H1 (cell line): ENCODE results near the gene KRTAP10-2. TPM values are rescaled to one million over a fixed set of nuclear protein-coding genes. Genes with fewer than 3 reads are reported as not detected.
"Not testable (repeated sequence)": the region's sequence is repeated elsewhere in the genome, so short reads cannot be mapped to it uniquely, and the experiment has no call there.

Source experiments
- CTCF ChIA-PET: fragments of 300-600 bp; sonication (Branson Sonifier 250); formaldehyde crosslinking; loops from one replicate; lab custom pipeline; 2021; ENCODE audit not compliant: partially characterized antibody; lab: Charles Lee
- POLR2A ChIA-PET: fragments of 300-600 bp; sonication (Branson Sonifier 250); formaldehyde crosslinking; loops from one replicate; lab custom pipeline; 2021; ENCODE audit warnings: inconsistent platforms; ENCODE audit not compliant: partially characterized antibody; lab: Charles Lee
- DNase-seq, 2 experiments: peaks; one replicate each; pipeline versions ENCODE4 v3.0.0 to v3.0.0-alpha.2; 2010 to 2022; ENCODE audit warnings: low spot score in 2 of 2, low read depth in 1 of 2, mixed read lengths in 1 of 2
- FAIRE-seq: peaks from 2 replicates; lab custom pipeline; 2011; peaks lifted over from hg19 to GRCh38; lab: Jason Lieb, UNC
- H2AFZ ChIP-seq: 2 replicates; pipeline ENCODE4 v1.8.1; 2012; ENCODE audit warnings: low read length, inconsistent platforms
- H2AK5ac ChIP-seq: 2 replicates; pipeline ENCODE4 v1.6.1; 2013; ENCODE audit warnings: low read depth, low read length
- H2BK120ac ChIP-seq: replicated peaks from 2 replicates; pipeline ENCODE3; 2013; ENCODE audit warnings: low read depth, low read length, inconsistent platforms
- H2BK12ac ChIP-seq: 2 replicates; pipeline ENCODE4 v1.6.1; 2013; ENCODE audit warnings: low read depth, low read length
- H2BK15ac ChIP-seq: 2 replicates; pipeline ENCODE4 v1.6.1; 2013; ENCODE audit warnings: low read length
- H2BK20ac ChIP-seq: 2 replicates; pipeline ENCODE4 v1.6.1; 2013; ENCODE audit warnings: low read length
- H2BK5ac ChIP-seq: 2 replicates; pipeline ENCODE4 v1.6.1; 2013; ENCODE audit warnings: low read depth, low read length
- H3K14ac ChIP-seq: 2 replicates; pipeline ENCODE4 v1.6.1; 2013; ENCODE audit warnings: inconsistent platforms; ENCODE audit not compliant: insufficient read length
- H3K18ac ChIP-seq: 2 replicates; pipeline ENCODE4 v1.6.1; 2013; ENCODE audit warnings: low read length; ENCODE audit errors: extremely low read depth
- H3K23ac ChIP-seq: 2 replicates; pipeline ENCODE4 v1.6.1; 2013; ENCODE audit warnings: inconsistent platforms; ENCODE audit not compliant: insufficient read length
- H3K23me2 ChIP-seq: 2 replicates; pipeline ENCODE4 v1.6.1; 2013; ENCODE audit warnings: low read depth, low read length
- H3K27ac ChIP-seq: 2 replicates; pipeline ENCODE4 v1.6.1; 2011; ENCODE audit warnings: low read depth, low read length, inconsistent platforms
- H3K27me3 ChIP-seq, 4 experiments: replicated peaks in 1 of 4; 1 replicate in 1 of 4; 2 replicates in 3 of 4; pipeline versions ENCODE4 v1.6.1 to v1.8.1; 2011 to 2013; ENCODE audit warnings: low read length in 3 of 4, mild to moderate bottlenecking in 3 of 4, inconsistent platforms in 2 of 4, mixed read lengths in 2 of 4, moderate library complexity in 1 of 4; ENCODE audit not compliant: control insufficient read depth in 3 of 4, insufficient read depth in 3 of 4; ENCODE audit errors: extremely low read depth in 1 of 4
- H3K36me3 ChIP-seq, 4 experiments: 2 replicates each; pipeline versions ENCODE4 v1.6.1 to v1.8.1; 2011 to 2013; ENCODE audit warnings: mild to moderate bottlenecking in 4 of 4, low read length in 3 of 4, moderate library complexity in 2 of 4, control low read depth in 1 of 4, inconsistent platforms in 1 of 4; ENCODE audit not compliant: insufficient read depth in 4 of 4, control insufficient read depth in 2 of 4
- H3K4ac ChIP-seq: replicated peaks from 2 replicates; pipeline ENCODE3; 2013; ENCODE audit warnings: low read length, low read depth, mixed read lengths, inconsistent platforms; ENCODE audit not compliant: insufficient read length
- H3K4me1 ChIP-seq, 4 experiments: replicated peaks in 1 of 4; 1 replicate in 1 of 4; 2 replicates in 3 of 4; pipeline versions ENCODE4 v1.6.1 to v1.8.1; 2011 to 2013; ENCODE audit warnings: low read length in 3 of 4, inconsistent platforms in 2 of 4, mixed read lengths in 1 of 4; ENCODE audit not compliant: insufficient read depth in 4 of 4, control insufficient read depth in 3 of 4
- H3K4me2 ChIP-seq, 2 experiments: 2 replicates each; pipeline versions ENCODE4 v1.6.1 to v1.8.1; 2011 to 2013; ENCODE audit warnings: low read depth in 2 of 2, low read length in 2 of 2, control low read depth in 1 of 2, inconsistent platforms in 1 of 2, mild to moderate bottlenecking in 1 of 2; ENCODE audit not compliant: insufficient read depth in 1 of 2
- H3K4me3 ChIP-seq, 4 experiments: fragments of 200-600, 300-600 bp in 1 of 4; sonication (generic), shearing (Covaris generic), sonication (Bioruptor Twin) in 1 of 4; 2 replicates each; pipeline versions ENCODE4 v1.5.1 to v1.8.1; 2011 to 2016; ENCODE audit warnings: low read length in 4 of 4, low read depth in 3 of 4, control low read depth in 2 of 4, inconsistent platforms in 2 of 4, mild to moderate bottlenecking in 2 of 4, mixed read lengths in 1 of 4, moderate library complexity in 1 of 4; ENCODE audit not compliant: insufficient read depth in 2 of 4; ENCODE audit errors: extremely low read depth in 1 of 4
- H3K56ac ChIP-seq: replicated peaks from 2 replicates; pipeline ENCODE3; 2013; ENCODE audit warnings: low read depth, mild to moderate bottlenecking, mixed read lengths, low read length, inconsistent platforms; ENCODE audit not compliant: insufficient read length
- H3K79me1 ChIP-seq: 2 replicates; pipeline ENCODE4 v1.6.1; 2013; ENCODE audit warnings: low read depth, low read length, control low read depth
- H3K79me2 ChIP-seq, 2 experiments: 2 replicates each; pipeline versions ENCODE4 v1.6.1 to v1.8.1; 2012 to 2013; ENCODE audit warnings: low read length in 2 of 2, mild to moderate bottlenecking in 2 of 2, inconsistent platforms in 1 of 2; ENCODE audit not compliant: insufficient read depth in 2 of 2, control insufficient read depth in 1 of 2
- H3K9ac ChIP-seq, 4 experiments: replicated peaks in 1 of 4; 1 replicate in 1 of 4; 2 replicates in 3 of 4; pipeline versions ENCODE4 v1.6.1 to v1.8.1; 2011 to 2013; ENCODE audit warnings: low read depth in 3 of 4, low read length in 3 of 4, control low read depth in 2 of 4, mild to moderate bottlenecking in 2 of 4, moderate library complexity in 2 of 4, inconsistent platforms in 1 of 4; ENCODE audit errors: extremely low read depth in 1 of 4
- H3K9me3 ChIP-seq, 2 experiments: 2 replicates each; pipeline versions ENCODE4 v1.6.1 to v1.8.1; 2012 to 2013; ENCODE audit warnings: mild to moderate bottlenecking in 2 of 2, moderate library complexity in 2 of 2, control low read depth in 1 of 2, inconsistent platforms in 1 of 2, low read depth in 1 of 2, low read length in 1 of 2, mixed read lengths in 1 of 2; ENCODE audit not compliant: insufficient read depth in 2 of 2
- H4K20me1 ChIP-seq, 2 experiments: replicated peaks in 1 of 2; 2 replicates each; pipeline versions ENCODE3 to v1.8.1; 2011 to 2013; ENCODE audit warnings: inconsistent platforms in 2 of 2, low read length in 2 of 2, mild to moderate bottlenecking in 1 of 2; ENCODE audit not compliant: insufficient read depth in 2 of 2, control insufficient read depth in 1 of 2
- H4K5ac ChIP-seq: 2 replicates; pipeline ENCODE4 v1.6.1; 2013; ENCODE audit warnings: low read length, low read depth, mixed read lengths, inconsistent platforms; ENCODE audit not compliant: insufficient read length
- H4K8ac ChIP-seq: 2 replicates; pipeline ENCODE4 v1.8.0; 2013; ENCODE audit warnings: mild to moderate bottlenecking, moderate library complexity, low read length, inconsistent platforms; ENCODE audit not compliant: insufficient read depth; ENCODE audit errors: extremely low read depth
- H4K91ac ChIP-seq: replicated peaks from 2 replicates; pipeline ENCODE3; 2013; ENCODE audit warnings: low read length, mixed read lengths, inconsistent platforms; ENCODE audit not compliant: insufficient read length
- WGBS, 2 experiments: shearing (Covaris generic) in 1 of 2; methylation state at CpG; one replicate each; pipeline versions ENCODE4 v1.1.6 to v1.1.7; 2013 to 2015; ENCODE audit warnings: low lambda C conversion rate in 2 of 2, mixed read lengths in 2 of 2, inconsistent platforms in 1 of 2, low coverage in 1 of 2, missing lambda C conversion rate in 1 of 2; ENCODE audit not compliant: insufficient replicate concordance in 2 of 2, insufficient coverage in 1 of 2, insufficient read length in 1 of 2; ENCODE audit errors: extremely low coverage in 1 of 2, missing lambda C conversion rate in 1 of 2; 5-methylcytosine and 5-hydroxymethylcytosine counted together
- polyA plus RNA-seq, 7 experiments: library from polyadenylated mRNA; depleted of rRNA in 3 of 7; stranded (reverse) in 5 of 7; unstranded in 2 of 7; fragments of >200 nt in 5 of 7; fragments of 200-250 nt in 2 of 7; gene quantifications; 1 replicate in 5 of 7; 2 replicates in 1 of 7; 4 replicates in 1 of 7; pipeline versions ENCODE4 v1.2.1 to v1.2.3, GENCODE V29; 2011 to 2013; ENCODE audit warnings: missing spikeins in 2 of 7, mixed read lengths in 2 of 7
- total RNA-seq: library from RNA; stranded (reverse); fragmentation: NEBNext Ultra II Directional; extraction: Animal tissue kit (Norgen Biotek cat#: 25700); gene quantifications from 2 replicates; pipeline ENCODE4 v1.2.1, GENCODE V29; 2021

KRTAP10-2 gene
- total and polyA plus RNA-seq, 2 of the 8 experiments (the other 6 are each of a cell fraction or from before 2014, with no cell fraction given): 0.11 TPM; not detected in 1

GRCh38 chr21:44590897-44591800 is 39.8 kb upstream of the KRTAP10-2 start:
- H3K36me3 ChIP-seq, H2BK120ac ChIP-seq, H3K27ac ChIP-seq, H3K56ac ChIP-seq, H3K9me3 ChIP-seq, H2BK20ac ChIP-seq, H4K91ac ChIP-seq, H4K5ac ChIP-seq, POLR2A ChIA-PET, H3K27me3 ChIP-seq, H2AFZ ChIP-seq, H3K23me2 ChIP-seq, H4K8ac ChIP-seq, H2BK5ac ChIP-seq, FAIRE-seq, H3K79me1 ChIP-seq, H3K9ac ChIP-seq, H3K4me2 ChIP-seq, H3K14ac ChIP-seq, H4K20me1 ChIP-seq, H2BK15ac ChIP-seq, H3K4ac ChIP-seq, H2AK5ac ChIP-seq, H3K18ac ChIP-seq, H3K23ac ChIP-seq, H3K4me3 ChIP-seq, H3K79me2 ChIP-seq: not testable (repeated sequence)
- Histone ChIP-seq H2BK12ac (peak overlapping the region; percentile 27; the same call in 1 of the 2 replicates), H3K4me1 (peaks cover 2 to 15% (median 6%) of the 10 kb centered on the region in 4 experiments)
- CTCF ChIA-PET: interaction anchor here (1.6 kb wide), 1 partner anchor 168 kb away, joined by 4 read pairs; no protein-coding TSS in a partner anchor
- peak in 1 of 2 experiments; percentile 46 for DNase-seq
- WGBS, 2 experiments: 88% methylated on average over 17 of the region's 19 CpGs; no CpG with 5 or more reads in 1 of the 2 experiments
